HEK293 (cell line): ENCODE results near the gene PIP5K1C.

Experiments
- HOXC10 ChIP-seq: sonication (generic); formaldehyde crosslinking; IDR thresholded peaks from 2 replicates; pipeline ENCODE4 v1.8.1; 2023; ENCODE audit warnings: mild to moderate bottlenecking, missing genetic modification reagents
- IKZF3 ChIP-seq: fragments of 450-650 bp; IDR thresholded peaks from 2 replicates; pipeline ENCODE4 v1.5.0; 2018; ENCODE audit warnings: missing biosample characterization, mild to moderate bottlenecking, missing genetic modification characterization, moderate library complexity
- KLF10 ChIP-seq: fragments of 450-650 bp; IDR thresholded peaks from 2 replicates; pipeline ENCODE4 v1.5.1; 2018; ENCODE audit warnings: missing biosample characterization, mild to moderate bottlenecking, missing genetic modification characterization
- SALL2 ChIP-seq: fragments of 450-650 bp; formaldehyde crosslinking; IDR thresholded peaks from 2 replicates; pipeline ENCODE4 v1.5.0; 2017; ENCODE audit warnings: missing biosample characterization, mild to moderate bottlenecking, missing genetic modification characterization, borderline replicate concordance
- SETDB1 ChIP-seq: IDR thresholded peaks from one replicate; pipeline ENCODE4 v1.6.1; 2017; ENCODE audit warnings: mild to moderate bottlenecking, low read length, moderate library complexity, mixed read lengths; ENCODE audit not compliant: insufficient read length
- ZBTB1 ChIP-seq: fragments of 450-650 bp; formaldehyde crosslinking; IDR thresholded peaks from 2 replicates; pipeline ENCODE4 v1.5.1; 2016; ENCODE audit warnings: missing biosample characterization, missing genetic modification characterization
- ZFHX2 ChIP-seq: fragments of 450-650 bp; formaldehyde crosslinking; conservative IDR thresholded peaks from 2 replicates; pipeline ENCODE4 v1.5.1; 2016; ENCODE audit warnings: missing biosample characterization, missing genetic modification characterization
- ZIC2 ChIP-seq: fragments of 450-650 bp; formaldehyde crosslinking; IDR thresholded peaks from 2 replicates; pipeline ENCODE4 v1.5.1; 2016; ENCODE audit warnings: missing biosample characterization, missing genetic modification characterization
- ZNF10 ChIP-seq: fragments of 450-650 bp; formaldehyde crosslinking; IDR thresholded peaks from 2 replicates; pipeline ENCODE4 v1.5.1; 2017; ENCODE audit warnings: missing biosample characterization, missing genetic modification characterization
- ZNF157 ChIP-seq: fragments of 450-650 bp; formaldehyde crosslinking; IDR thresholded peaks from 2 replicates; pipeline ENCODE4 v1.5.1; 2016; ENCODE audit warnings: missing biosample characterization, missing genetic modification characterization
- ZNF184 ChIP-seq: fragments of 450-650 bp; IDR thresholded peaks from 2 replicates; pipeline ENCODE4 v1.5.1; 2018; ENCODE audit warnings: missing biosample characterization, mild to moderate bottlenecking, missing genetic modification characterization
- ZNF214 ChIP-seq: fragments of 450-650 bp; formaldehyde crosslinking; IDR thresholded peaks from 2 replicates; pipeline ENCODE4 v1.5.1; 2017; ENCODE audit warnings: missing biosample characterization, mild to moderate bottlenecking, missing genetic modification characterization, borderline replicate concordance
- ZNF266 ChIP-seq: fragments of 450-650 bp; formaldehyde crosslinking; IDR thresholded peaks from 2 replicates; pipeline ENCODE4 v1.5.1; 2016; ENCODE audit warnings: missing biosample characterization, missing genetic modification characterization, low read depth
- ZNF341 ChIP-seq: fragments of 450-650 bp; formaldehyde crosslinking; IDR thresholded peaks from 2 replicates; pipeline ENCODE4; 2016; ENCODE audit warnings: low read depth, missing biosample characterization, missing genetic modification characterization
- ZNF354C ChIP-seq: fragments of 450-650 bp; formaldehyde crosslinking; IDR thresholded peaks from 2 replicates; pipeline ENCODE4 v1.5.1; 2016; ENCODE audit warnings: missing biosample characterization, missing genetic modification characterization, low read depth, borderline replicate concordance
- ZNF423 ChIP-seq: fragments of 450-650 bp; formaldehyde crosslinking; IDR thresholded peaks from 2 replicates; pipeline ENCODE4 v1.5.1; 2016; ENCODE audit warnings: missing biosample characterization, missing genetic modification characterization
- ZNF510 ChIP-seq: fragments of 450-650 bp; formaldehyde crosslinking; IDR thresholded peaks from 2 replicates; pipeline ENCODE4 v1.5.1; 2018; ENCODE audit warnings: mild to moderate bottlenecking, missing genetic modification characterization, missing biosample characterization; ENCODE audit not compliant: insufficient replicate concordance
- ZNF521 ChIP-seq: fragments of 450-650 bp; formaldehyde crosslinking; IDR thresholded peaks from 2 replicates; pipeline ENCODE4 v1.5.1; 2017; ENCODE audit warnings: missing biosample characterization, mild to moderate bottlenecking, missing genetic modification characterization
- ZNF529 ChIP-seq: fragments of 450-650 bp; formaldehyde crosslinking; IDR thresholded peaks from 2 replicates; pipeline ENCODE4 v1.5.1; 2017; ENCODE audit warnings: missing genetic modification characterization, missing biosample characterization; ENCODE audit not compliant: insufficient replicate concordance
- ZNF585B ChIP-seq: fragments of 450-650 bp; formaldehyde crosslinking; IDR thresholded peaks from 2 replicates; pipeline ENCODE4 v1.5.1; 2016; ENCODE audit warnings: missing biosample characterization, missing genetic modification characterization
- ZNF600 ChIP-seq: fragments of 450-650 bp; formaldehyde crosslinking; IDR thresholded peaks from 2 replicates; pipeline ENCODE4 v1.5.1; 2016; ENCODE audit warnings: missing biosample characterization, missing genetic modification characterization
- ZNF624 ChIP-seq: fragments of 450-650 bp; formaldehyde crosslinking; IDR thresholded peaks from 2 replicates; pipeline ENCODE4 v1.5.1; 2017; ENCODE audit warnings: missing biosample characterization, missing genetic modification characterization
- ZNF626 ChIP-seq: fragments of 450-650 bp; sonication (Bioruptor Pico); formaldehyde crosslinking; IDR thresholded peaks from 2 replicates; pipeline ENCODE4 v1.5.1; 2018; ENCODE audit warnings: missing biosample characterization, missing genetic modification characterization, inconsistent platforms
- ZNF629 ChIP-seq: fragments of 450-650 bp; formaldehyde crosslinking; IDR thresholded peaks from 2 replicates; pipeline ENCODE4 v1.5.1; 2017; ENCODE audit warnings: missing biosample characterization, missing genetic modification characterization
- ZNF654 ChIP-seq: fragments of 450-650 bp; formaldehyde crosslinking; IDR thresholded peaks from 2 replicates; pipeline ENCODE4 v1.5.1; 2016; ENCODE audit warnings: low read depth, missing biosample characterization, missing genetic modification characterization
- ZNF701 ChIP-seq: fragments of 450-650 bp; formaldehyde crosslinking; IDR thresholded peaks from 2 replicates; pipeline ENCODE4 v1.5.1; 2016; ENCODE audit warnings: missing biosample characterization, missing genetic modification characterization
- ZNF768 ChIP-seq: fragments of 450-650 bp; formaldehyde crosslinking; IDR thresholded peaks from 2 replicates; pipeline ENCODE4 v1.5.1; 2018; ENCODE audit warnings: missing biosample characterization, mild to moderate bottlenecking, missing genetic modification characterization
- ZNF792 ChIP-seq: fragments of 450-650 bp; formaldehyde crosslinking; IDR thresholded peaks from 2 replicates; pipeline ENCODE4 v1.5.1; 2016; ENCODE audit warnings: missing biosample characterization, missing genetic modification characterization
- TF ChIP-seq, protein P1 (sequence below): fragments of 450-650 bp; formaldehyde crosslinking; IDR thresholded peaks from 2 replicates; pipeline ENCODE4 v1.5.1; 2017; ENCODE audit warnings: missing biosample characterization, mild to moderate bottlenecking, missing genetic modification characterization, moderate library complexity
- TF ChIP-seq, protein P2 (sequence below): fragments of 450-650 bp; formaldehyde crosslinking; IDR thresholded peaks from 2 replicates; pipeline ENCODE4 v1.5.1; 2016; ENCODE audit warnings: missing biosample characterization, missing genetic modification characterization
- TF ChIP-seq, protein P3 (sequence below): fragments of 450-650 bp; formaldehyde crosslinking; IDR thresholded peaks from 2 replicates; pipeline ENCODE4 v1.5.1; 2016; ENCODE audit warnings: missing biosample characterization, missing genetic modification characterization
- TF ChIP-seq, protein P4 (sequence below): fragments of 450-650 bp; formaldehyde crosslinking; IDR thresholded peaks from 2 replicates; pipeline ENCODE4 v1.5.0; 2017; ENCODE audit warnings: missing biosample characterization, missing genetic modification characterization, borderline replicate concordance
- TF ChIP-seq, protein P5 (sequence below): fragments of 450-650 bp; formaldehyde crosslinking; IDR thresholded peaks from 2 replicates; pipeline ENCODE4; 2016; ENCODE audit warnings: missing biosample characterization, missing genetic modification characterization

Gene PIP5K1C

DNA sequence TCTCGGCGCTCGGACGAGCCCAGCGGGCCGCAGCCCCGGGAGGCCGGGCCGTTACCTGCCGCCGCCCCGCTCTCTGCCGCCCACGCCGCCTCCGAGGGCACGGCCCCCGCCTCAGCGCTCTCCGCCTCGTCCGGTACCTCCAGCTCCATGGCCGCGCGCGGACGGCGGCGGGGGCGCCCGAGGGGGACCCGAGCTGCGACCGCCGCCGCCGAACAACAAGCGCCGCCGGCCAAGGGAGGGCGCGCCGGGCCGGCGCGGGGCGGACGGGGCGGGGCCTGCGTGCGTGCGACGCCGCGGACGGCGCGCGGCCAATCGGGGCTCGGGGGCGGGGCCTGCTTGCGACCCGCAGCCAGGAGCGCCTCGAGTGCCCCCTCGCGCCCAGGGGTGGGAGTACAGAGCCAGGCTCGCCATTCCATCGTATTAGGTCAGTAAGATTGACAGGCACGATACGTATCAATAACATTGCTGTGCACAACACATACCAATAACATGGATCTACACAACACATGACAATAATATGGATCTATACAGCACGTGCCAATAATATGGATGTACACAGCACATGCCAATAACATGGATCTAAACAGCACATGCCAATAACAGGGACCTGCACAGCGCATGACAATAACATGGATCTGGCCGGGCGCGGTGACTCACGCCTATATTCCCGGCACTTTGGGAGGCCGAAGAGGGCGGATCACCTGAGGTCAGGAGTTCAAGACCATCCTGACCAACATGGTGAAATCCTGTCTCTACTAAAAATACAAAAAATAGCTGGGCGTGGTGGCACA is at the start of gene PIP5K1C (continued):
- TF ChIP-seq ZNF521 (tag by site-specific recombination) (no peak), ZNF626 (tag by site-specific recombination) (no peak), SETDB1 (no peak), ZNF184 (tag by site-specific recombination) (no peak), ZNF423 (tag by site-specific recombination) (no peak), ZNF214 (tag by site-specific recombination) (no peak), ZIC2 (tag by site-specific recombination) (no peak), ZNF701 (no peak), ZNF266 (no peak), HOXC10 (no peak), ZNF354C (no peak), ZNF768 (tag by site-specific recombination) (no peak), ZNF341 (tag by site-specific recombination) (no peak), SALL2 (tag by site-specific recombination) (no peak), ZNF792 (tag by site-specific recombination) (no peak), ZNF654 (tag by site-specific recombination) (0 out of 2 replicates have a peak, but pooled peaks have one; percentile 31), ZNF629 (tag by site-specific recombination) (no peak), ZNF157 (tag by site-specific recombination) (no peak), KLF10 (tag by site-specific recombination) (no peak), ZNF510 (tag by site-specific recombination) (no peak), ZNF585B (tag by site-specific recombination) (no peak), ZFHX2 (tag by site-specific recombination) (0 out of 2 replicates have a peak, but pooled peaks have one; percentile 35), ZNF624 (tag by site-specific recombination) (no peak), ZNF10 (no peak), IKZF3 (tag by site-specific recombination) (no peak), ZNF529 (tag by site-specific recombination) (no peak), ZBTB1 (no peak), ZNF600 (tag by site-specific recombination) (peak; percentile 73; the same call in 1 of the 2 replicates)
- TF ChIP-seq, protein P1, sequence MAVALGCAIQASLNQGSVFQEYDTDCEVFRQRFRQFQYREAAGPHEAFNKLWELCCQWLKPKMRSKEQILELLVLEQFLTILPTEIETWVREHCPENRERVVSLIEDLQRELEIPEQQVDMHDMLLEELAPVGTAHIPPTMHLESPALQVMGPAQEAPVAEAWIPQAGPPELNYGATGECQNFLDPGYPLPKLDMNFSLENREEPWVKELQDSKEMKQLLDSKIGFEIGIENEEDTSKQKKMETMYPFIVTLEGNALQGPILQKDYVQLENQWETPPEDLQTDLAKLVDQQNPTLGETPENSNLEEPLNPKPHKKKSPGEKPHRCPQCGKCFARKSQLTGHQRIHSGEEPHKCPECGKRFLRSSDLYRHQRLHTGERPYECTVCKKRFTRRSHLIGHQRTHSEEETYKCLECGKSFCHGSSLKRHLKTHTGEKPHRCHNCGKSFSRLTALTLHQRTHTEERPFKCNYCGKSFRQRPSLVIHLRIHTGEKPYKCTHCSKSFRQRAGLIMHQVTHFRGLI (tag by site-specific recombination), result no peak
- TF ChIP-seq, protein P2, sequence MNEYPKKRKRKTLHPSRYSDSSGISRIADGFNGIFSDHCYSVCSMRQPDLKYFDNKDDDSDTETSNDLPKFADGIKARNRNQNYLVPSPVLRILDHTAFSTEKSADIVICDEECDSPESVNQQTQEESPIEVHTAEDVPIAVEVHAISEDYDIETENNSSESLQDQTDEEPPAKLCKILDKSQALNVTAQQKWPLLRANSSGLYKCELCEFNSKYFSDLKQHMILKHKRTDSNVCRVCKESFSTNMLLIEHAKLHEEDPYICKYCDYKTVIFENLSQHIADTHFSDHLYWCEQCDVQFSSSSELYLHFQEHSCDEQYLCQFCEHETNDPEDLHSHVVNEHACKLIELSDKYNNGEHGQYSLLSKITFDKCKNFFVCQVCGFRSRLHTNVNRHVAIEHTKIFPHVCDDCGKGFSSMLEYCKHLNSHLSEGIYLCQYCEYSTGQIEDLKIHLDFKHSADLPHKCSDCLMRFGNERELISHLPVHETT (tag by site-specific recombination), result no peak; the same call in 1 of the 2 replicates
- TF ChIP-seq, protein P3, sequence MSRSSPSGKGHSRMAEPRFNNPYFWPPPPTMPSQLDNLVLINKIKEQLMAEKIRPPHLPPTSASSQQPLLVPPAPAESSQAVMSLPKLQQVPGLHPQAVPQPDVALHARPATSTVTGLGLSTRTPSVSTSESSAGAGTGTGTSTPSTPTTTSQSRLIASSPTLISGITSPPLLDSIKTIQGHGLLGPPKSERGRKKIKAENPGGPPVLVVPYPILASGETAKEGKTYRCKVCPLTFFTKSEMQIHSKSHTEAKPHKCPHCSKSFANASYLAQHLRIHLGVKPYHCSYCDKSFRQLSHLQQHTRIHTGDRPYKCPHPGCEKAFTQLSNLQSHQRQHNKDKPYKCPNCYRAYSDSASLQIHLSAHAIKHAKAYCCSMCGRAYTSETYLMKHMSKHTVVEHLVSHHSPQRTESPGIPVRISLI (tag by site-specific recombination), result no peak
- TF ChIP-seq, protein P4, sequence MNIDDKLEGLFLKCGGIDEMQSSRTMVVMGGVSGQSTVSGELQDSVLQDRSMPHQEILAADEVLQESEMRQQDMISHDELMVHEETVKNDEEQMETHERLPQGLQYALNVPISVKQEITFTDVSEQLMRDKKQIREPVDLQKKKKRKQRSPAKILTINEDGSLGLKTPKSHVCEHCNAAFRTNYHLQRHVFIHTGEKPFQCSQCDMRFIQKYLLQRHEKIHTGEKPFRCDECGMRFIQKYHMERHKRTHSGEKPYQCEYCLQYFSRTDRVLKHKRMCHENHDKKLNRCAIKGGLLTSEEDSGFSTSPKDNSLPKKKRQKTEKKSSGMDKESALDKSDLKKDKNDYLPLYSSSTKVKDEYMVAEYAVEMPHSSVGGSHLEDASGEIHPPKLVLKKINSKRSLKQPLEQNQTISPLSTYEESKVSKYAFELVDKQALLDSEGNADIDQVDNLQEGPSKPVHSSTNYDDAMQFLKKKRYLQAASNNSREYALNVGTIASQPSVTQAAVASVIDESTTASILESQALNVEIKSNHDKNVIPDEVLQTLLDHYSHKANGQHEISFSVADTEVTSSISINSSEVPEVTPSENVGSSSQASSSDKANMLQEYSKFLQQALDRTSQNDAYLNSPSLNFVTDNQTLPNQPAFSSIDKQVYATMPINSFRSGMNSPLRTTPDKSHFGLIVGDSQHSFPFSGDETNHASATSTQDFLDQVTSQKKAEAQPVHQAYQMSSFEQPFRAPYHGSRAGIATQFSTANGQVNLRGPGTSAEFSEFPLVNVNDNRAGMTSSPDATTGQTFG (tag by site-specific recombination), result no peak
- TF ChIP-seq, protein P5, sequence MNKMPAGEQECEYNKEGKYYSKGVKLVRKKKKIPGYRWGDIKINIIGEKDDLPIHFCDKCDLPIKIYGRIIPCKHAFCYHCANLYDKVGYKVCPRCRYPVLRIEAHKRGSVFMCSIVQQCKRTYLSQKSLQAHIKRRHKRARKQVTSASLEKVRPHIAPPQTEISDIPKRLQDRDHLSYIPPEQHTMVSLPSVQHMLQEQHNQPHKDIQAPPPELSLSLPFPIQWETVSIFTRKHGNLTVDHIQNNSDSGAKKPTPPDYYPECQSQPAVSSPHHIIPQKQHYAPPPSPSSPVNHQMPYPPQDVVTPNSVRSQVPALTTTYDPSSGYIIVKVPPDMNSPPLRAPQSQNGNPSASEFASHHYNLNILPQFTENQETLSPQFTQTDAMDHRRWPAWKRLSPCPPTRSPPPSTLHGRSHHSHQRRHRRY (tag by site-specific recombination), result no peak
